Chondrocyte (in vitro differentiated cells): ENCODE results near the gene SLC35B2. TPM values are rescaled to one million over a fixed set of nuclear protein-coding genes. Genes with fewer than 3 reads are reported as not detected.

Experiments
- DNase-seq: peaks from one replicate; pipeline ENCODE4 v3.0.0; 2021; ENCODE audit warnings: mixed read lengths, low spot score
- H3K27ac Mint-ChIP-seq: one replicate; pipeline ENCODE4 v1.8.0; 2021; ENCODE audit warnings: mild to moderate bottlenecking, moderate library complexity, mixed read lengths; ENCODE audit not compliant: unreplicated experiment
- H3K27me3 Mint-ChIP-seq: 2 replicates; pipeline ENCODE4 v1.8.0; 2021; ENCODE audit warnings: low read depth, mixed read lengths
- H3K36me3 Mint-ChIP-seq: 2 replicates; pipeline ENCODE4 v1.8.0; 2021; ENCODE audit warnings: low read depth, mixed read lengths
- H3K4me1 Mint-ChIP-seq: 2 replicates; pipeline ENCODE4 v1.8.0; 2021; ENCODE audit warnings: low read depth, mild to moderate bottlenecking, mixed read lengths
- H3K4me3 Mint-ChIP-seq: one replicate; pipeline ENCODE4 v1.8.0; 2021; ENCODE audit warnings: mild to moderate bottlenecking, moderate library complexity, mixed read lengths; ENCODE audit not compliant: unreplicated experiment
- H3K9me3 Mint-ChIP-seq: 2 replicates; pipeline ENCODE4 v1.8.0; 2021; ENCODE audit warnings: low read depth, mixed read lengths
- total RNA-seq: library from RNA; stranded (reverse); gene quantifications from 3 replicates; pipeline ENCODE4 v1.2.1, GENCODE V29; 2021
- TF ChIP-seq, protein P1 (sequence below): fragments of 200-600 bp; sonication (generic); IDR thresholded peaks from 2 replicates; pipeline ENCODE4 v1.5.0; 2021; ENCODE audit warnings: antibody characterized with exemption, mild to moderate bottlenecking, moderate library complexity

Gene SLC35B2
- total RNA-seq, 1 donor from 2014 or later = 71.5 TPM

DNA sequence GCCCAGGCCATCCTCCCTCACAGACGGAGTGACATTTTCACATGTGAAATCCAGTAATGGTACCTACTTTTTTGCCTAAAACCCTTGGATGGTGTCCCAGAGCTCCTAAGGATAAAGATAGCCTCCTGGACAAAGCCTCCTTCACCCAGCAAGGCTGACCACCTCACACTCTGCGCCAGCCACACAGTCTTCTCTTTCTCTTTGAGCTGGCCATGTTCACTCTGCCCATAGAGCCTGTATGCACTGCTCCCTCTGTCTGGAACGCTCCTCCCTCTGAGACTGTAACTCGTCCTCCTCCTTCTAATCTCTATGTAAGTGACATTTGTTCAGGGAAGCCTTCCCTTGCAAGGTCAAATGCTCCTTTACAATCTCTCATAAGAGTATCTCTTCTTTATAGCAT lies 27.5 kb upstream of the SLC35B2 start:
- Mint-ChIP-seq H3K4me3 (no peak overlapping the region), H3K27me3 (peaks cover 66% of the 10 kb centered on the region), H3K36me3 (no peaks in the 10 kb centered on the region), H3K4me1 (no peaks in the 10 kb centered on the region), H3K27ac (no peak overlapping the region), H3K9me3 (no peaks in the 10 kb centered on the region)
- no peak for DNase-seq
- TF ChIP-seq, protein P1, sequence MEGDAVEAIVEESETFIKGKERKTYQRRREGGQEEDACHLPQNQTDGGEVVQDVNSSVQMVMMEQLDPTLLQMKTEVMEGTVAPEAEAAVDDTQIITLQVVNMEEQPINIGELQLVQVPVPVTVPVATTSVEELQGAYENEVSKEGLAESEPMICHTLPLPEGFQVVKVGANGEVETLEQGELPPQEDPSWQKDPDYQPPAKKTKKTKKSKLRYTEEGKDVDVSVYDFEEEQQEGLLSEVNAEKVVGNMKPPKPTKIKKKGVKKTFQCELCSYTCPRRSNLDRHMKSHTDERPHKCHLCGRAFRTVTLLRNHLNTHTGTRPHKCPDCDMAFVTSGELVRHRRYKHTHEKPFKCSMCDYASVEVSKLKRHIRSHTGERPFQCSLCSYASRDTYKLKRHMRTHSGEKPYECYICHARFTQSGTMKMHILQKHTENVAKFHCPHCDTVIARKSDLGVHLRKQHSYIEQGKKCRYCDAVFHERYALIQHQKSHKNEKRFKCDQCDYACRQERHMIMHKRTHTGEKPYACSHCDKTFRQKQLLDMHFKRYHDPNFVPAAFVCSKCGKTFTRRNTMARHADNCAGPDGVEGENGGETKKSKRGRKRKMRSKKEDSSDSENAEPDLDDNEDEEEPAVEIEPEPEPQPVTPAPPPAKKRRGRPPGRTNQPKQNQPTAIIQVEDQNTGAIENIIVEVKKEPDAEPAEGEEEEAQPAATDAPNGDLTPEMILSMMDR = no peak

DNA sequence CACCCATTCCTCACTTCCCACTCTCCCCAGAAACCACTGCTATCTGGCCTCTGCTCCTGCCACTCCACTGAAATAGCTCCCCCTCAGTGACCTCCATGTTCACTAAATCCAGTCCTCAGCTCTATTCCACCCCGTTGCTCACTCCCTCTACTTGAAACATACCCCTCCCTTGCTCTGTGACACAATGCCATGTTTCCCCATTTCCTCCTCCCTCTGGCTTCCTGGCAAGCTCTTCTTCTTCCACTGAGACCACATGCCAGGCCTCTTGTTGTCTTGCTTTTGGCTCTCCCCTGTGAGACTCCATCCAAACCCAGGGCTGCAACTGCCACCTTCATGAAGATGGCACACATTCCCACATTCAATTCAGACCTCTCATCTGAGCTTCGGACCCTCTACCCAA lies 26.8 kb upstream of the SLC35B2 start:
- H3K9me3 Mint-ChIP-seq = no peaks in the 10 kb centered on the region
- TF ChIP-seq, protein P1 = no peak

DNA sequence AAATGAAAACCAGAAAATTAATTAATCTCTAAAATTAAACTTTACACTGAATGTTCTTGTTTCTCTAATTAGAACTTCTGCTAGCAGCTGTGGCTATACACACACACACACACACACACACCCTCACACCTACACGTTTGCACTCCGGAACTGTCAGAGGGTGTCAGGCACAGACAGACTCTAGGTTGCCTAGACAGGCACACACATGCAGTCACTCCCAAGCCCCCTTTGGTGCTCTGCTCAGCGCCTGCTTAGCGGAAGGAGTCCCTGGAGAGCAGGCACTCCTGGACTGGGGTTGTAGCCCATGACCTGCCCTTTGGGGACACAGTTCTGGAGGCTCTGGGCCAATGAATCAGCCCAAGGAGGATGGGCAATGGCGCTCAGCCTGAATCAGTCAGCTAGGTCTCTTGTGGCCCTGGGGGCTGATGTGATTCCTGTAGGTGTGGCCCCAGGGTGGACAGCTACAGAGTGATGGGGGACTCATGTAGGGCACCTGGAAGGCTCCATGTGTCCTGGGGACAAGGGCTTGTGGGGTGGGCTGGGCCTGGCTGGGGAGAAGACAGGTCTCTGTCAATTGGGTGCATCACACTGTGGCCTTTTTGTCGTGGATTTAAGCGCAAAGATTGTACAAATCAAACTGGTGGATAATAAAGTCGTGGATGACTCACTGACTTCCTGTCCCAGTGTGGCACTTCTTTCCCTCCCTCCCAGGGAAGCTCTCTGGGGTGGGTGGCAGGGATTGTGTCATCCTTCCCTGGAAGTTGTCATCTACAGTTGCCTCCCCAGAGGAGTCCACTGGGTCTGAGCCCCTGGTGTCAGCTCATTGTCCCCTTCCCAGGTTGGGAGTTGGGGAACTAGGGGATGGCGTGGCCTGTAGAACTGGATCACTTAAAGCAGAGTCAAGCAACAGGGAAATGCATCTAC lies 21.7 kb upstream of the SLC35B2 start:
- Mint-ChIP-seq H3K27me3 (peaks cover 44% of the 10 kb centered on the region), H3K36me3 (no peaks in the 10 kb centered on the region), H3K4me1 (no peaks in the 10 kb centered on the region), H3K27ac (no peak overlapping the region), H3K9me3 (no peaks in the 10 kb centered on the region), H3K4me3 (no peak overlapping the region)
- no peak for DNase-seq
- TF ChIP-seq, protein P1 = no peak

More for the DNA sequence above, 26.8 kb upstream of the SLC35B2 start:
- H3K27me3 Mint-ChIP-seq = peaks cover 64% of the 10 kb centered on the region
- H3K27ac Mint-ChIP-seq = no peak overlapping the region
- H3K4me3 Mint-ChIP-seq = no peak overlapping the region
- H3K36me3 Mint-ChIP-seq = no peaks in the 10 kb centered on the region
- no peak for DNase-seq
- no peaks in the 10 kb centered on the region for H3K4me1 Mint-ChIP-seq

DNA sequence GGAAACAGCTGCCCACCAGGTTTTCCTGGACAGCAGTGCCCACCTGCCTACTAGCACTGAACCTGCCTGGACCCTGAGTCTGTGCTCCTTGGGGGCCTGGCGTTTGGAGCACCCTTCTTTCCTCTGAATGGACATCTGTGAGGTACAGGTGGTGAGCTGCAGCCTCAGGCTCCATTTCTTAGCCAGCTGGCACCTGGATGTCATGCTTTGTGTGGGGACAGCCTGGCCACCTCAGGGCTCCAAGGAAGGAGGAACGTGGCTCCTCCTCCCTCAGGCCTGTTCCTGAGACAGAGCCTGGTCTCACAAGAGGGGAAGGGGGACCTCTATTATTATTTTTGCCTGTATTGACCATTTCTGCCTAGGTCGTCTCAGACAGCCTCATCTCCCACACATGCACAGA lies 21.0 kb upstream of the SLC35B2 start:
- Mint-ChIP-seq H3K36me3 (no peaks in the 10 kb centered on the region), H3K27me3 (peaks cover 39% of the 10 kb centered on the region), H3K4me3 (no peak overlapping the region), H3K4me1 (no peaks in the 10 kb centered on the region), H3K27ac (no peak overlapping the region), H3K9me3 (no peaks in the 10 kb centered on the region)
- no peak for DNase-seq
- TF ChIP-seq, protein P1 = no peak

DNA sequence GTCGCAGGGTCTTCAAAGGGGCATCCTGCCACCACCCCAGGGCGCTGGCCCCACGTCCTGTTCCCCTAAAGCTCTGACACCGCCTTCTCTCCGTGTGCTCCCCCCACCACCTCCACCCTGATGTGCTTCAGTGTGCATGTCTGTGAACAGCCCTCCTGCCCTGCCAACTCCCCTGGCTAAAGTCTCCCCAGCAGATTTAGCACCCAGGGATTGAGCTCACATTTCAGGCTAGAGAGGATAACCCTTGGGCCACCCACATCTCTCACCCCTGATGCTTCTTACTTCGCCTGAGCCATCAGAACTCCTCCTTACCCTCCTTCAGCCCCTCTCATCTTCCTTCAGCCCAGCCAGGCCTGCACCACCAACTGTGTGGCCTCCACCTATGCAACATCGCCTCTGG lies 20.4 kb upstream of the SLC35B2 start:
- TF ChIP-seq, protein P1 = no peak
- Mint-ChIP-seq H3K36me3 (no peaks in the 10 kb centered on the region), H3K27ac (no peak overlapping the region), H3K27me3 (peaks cover 40% of the 10 kb centered on the region), H3K4me1 (no peaks in the 10 kb centered on the region), H3K4me3 (no peak overlapping the region), H3K9me3 (no peaks in the 10 kb centered on the region)
- DNase-seq = no peak
